ENCODE results near the gene ADGRV1.

The ADGRV1 gene

GRCh38 chr5:91126448-91126847 is 567.9 kb downstream of the ADGRV1 start:
- TF ChIP-seq ZFX (IDR thresholded peaks at IDR 0.05; ENCODE audit: borderline replicate concordance), result no peak
- TF ChIP-seq, protein P1, sequence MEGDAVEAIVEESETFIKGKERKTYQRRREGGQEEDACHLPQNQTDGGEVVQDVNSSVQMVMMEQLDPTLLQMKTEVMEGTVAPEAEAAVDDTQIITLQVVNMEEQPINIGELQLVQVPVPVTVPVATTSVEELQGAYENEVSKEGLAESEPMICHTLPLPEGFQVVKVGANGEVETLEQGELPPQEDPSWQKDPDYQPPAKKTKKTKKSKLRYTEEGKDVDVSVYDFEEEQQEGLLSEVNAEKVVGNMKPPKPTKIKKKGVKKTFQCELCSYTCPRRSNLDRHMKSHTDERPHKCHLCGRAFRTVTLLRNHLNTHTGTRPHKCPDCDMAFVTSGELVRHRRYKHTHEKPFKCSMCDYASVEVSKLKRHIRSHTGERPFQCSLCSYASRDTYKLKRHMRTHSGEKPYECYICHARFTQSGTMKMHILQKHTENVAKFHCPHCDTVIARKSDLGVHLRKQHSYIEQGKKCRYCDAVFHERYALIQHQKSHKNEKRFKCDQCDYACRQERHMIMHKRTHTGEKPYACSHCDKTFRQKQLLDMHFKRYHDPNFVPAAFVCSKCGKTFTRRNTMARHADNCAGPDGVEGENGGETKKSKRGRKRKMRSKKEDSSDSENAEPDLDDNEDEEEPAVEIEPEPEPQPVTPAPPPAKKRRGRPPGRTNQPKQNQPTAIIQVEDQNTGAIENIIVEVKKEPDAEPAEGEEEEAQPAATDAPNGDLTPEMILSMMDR (IDR thresholded peaks at IDR 0.05), result no peak
- H3K27ac ChIP-seq, result peak overlapping the region; percentile 60

GRCh38 chr5:91126888-91127287 is 568.3 kb downstream of the ADGRV1 start:
- TF ChIP-seq, protein P1 (IDR thresholded peaks at IDR 0.05), result no peak
- no peak for TF ChIP-seq ZFX (IDR thresholded peaks at IDR 0.05; ENCODE audit: borderline replicate concordance)
- peak overlapping the region; percentile 60 for H3K27ac ChIP-seq

GRCh38 chr5:91127456-91128081 is 569.0 kb downstream of the ADGRV1 start:
- peak overlapping the region; percentile 60 for H3K27ac ChIP-seq
- TF ChIP-seq, protein P1 (IDR thresholded peaks at IDR 0.05), result no peak
- TF ChIP-seq ZFX (IDR thresholded peaks at IDR 0.05; ENCODE audit: borderline replicate concordance), result no peak

- TF ChIP-seq, protein P1 (IDR thresholded peaks at IDR 0.05), result no peak
- TF ChIP-seq ZFX (IDR thresholded peaks at IDR 0.05; ENCODE audit: borderline replicate concordance), result no peak
- H3K27ac ChIP-seq, result peak overlapping the region; percentile 60
These were observed 570.0 kb downstream of the ADGRV1 start for GRCh38 chr5:91128604-91129003.

DNA sequence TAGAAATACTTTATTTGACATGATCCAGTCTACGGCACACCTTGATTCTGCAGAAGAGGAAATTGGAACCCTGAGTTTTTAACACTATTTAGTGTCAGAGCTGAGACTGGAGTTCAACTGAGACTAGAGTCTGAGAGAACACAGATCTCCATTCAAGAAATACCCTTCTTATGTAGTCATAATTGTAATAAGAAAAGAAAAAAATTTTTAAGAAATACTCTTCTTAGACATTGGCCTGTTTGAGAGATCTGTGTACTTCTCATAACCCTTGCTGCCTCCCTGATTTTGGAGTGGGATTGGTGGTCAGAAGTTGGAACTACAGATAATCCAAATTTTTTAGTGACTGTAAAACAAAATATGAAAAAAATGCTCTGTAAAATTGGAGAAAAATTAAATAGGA is 571.2 kb downstream of the ADGRV1 start:
- no peak overlapping the region for H3K27ac ChIP-seq
- TF ChIP-seq, protein P1 (IDR thresholded peaks at IDR 0.05), result no peak
- TF ChIP-seq ZFX (IDR thresholded peaks at IDR 0.05; ENCODE audit: borderline replicate concordance), result no peak

DNA sequence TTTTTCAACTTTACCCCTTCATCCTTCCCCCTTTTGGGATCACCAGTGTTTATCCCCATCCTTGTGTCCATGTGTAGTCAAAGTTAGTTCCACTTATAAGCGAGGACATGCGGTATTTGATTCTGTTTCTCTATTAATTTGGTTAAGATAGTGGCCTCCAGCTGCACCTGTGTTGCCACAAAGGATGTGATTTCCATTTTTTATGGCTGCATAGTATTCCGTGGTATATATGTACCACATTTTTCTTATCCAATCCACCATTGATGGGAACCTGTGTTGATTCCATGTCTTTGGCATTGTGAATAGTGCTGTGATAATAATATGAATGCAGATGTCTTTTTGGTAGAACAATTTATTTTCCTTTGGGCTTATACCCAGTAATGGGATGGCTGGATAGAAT is 572.2 kb downstream of the ADGRV1 start:
- no peak overlapping the region for H3K27ac ChIP-seq
- TF ChIP-seq, protein P1 (IDR thresholded peaks at IDR 0.05), result no peak
- no peak for TF ChIP-seq ZFX (IDR thresholded peaks at IDR 0.05; ENCODE audit: borderline replicate concordance)

- TF ChIP-seq ZFX (IDR thresholded peaks at IDR 0.05; ENCODE audit: borderline replicate concordance), result no peak
- TF ChIP-seq, protein P1 (IDR thresholded peaks at IDR 0.05), result no peak
- no peak overlapping the region for H3K27ac ChIP-seq
These were observed 574.0 kb downstream of the ADGRV1 start for GRCh38 chr5:91132550-91132949.

Data from 22Rv1 (cell line).